ENCODE results near the gene TNIP2.

GRCh38 chr4:2786794-2787229 lies 30.7 kb upstream of the TNIP2 start:
- TF ChIP-seq, protein P1, sequence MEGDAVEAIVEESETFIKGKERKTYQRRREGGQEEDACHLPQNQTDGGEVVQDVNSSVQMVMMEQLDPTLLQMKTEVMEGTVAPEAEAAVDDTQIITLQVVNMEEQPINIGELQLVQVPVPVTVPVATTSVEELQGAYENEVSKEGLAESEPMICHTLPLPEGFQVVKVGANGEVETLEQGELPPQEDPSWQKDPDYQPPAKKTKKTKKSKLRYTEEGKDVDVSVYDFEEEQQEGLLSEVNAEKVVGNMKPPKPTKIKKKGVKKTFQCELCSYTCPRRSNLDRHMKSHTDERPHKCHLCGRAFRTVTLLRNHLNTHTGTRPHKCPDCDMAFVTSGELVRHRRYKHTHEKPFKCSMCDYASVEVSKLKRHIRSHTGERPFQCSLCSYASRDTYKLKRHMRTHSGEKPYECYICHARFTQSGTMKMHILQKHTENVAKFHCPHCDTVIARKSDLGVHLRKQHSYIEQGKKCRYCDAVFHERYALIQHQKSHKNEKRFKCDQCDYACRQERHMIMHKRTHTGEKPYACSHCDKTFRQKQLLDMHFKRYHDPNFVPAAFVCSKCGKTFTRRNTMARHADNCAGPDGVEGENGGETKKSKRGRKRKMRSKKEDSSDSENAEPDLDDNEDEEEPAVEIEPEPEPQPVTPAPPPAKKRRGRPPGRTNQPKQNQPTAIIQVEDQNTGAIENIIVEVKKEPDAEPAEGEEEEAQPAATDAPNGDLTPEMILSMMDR (IDR thresholded peaks at IDR 0.05; ENCODE audit: insufficient read depth, low read depth, low read length), result no peak
- TF ChIP-seq EZH2 (IDR thresholded peaks at IDR 0.05; ENCODE audit: insufficient read depth, low read length), result no peak
